ENCODE measurements around the gene KCTD17.
"Not testable (repeated sequence)": the region's sequence is repeated elsewhere in the genome, so short reads cannot be mapped to it uniquely, and the experiment has no call there.

Gene KCTD17

GRCh38 chr22:37060801-37061610, 9.5 kb downstream of the KCTD17 start:
- DNase-seq (ENCODE audit: low read depth in 2 of 2, low spot score in 1 of 2): no peak

- DNase-seq (ENCODE audit: low read depth in 2 of 2, low spot score in 1 of 2): no peak
Observed at GRCh38 chr22:37061611-37062375, 10.3 kb downstream of the KCTD17 start.

- no peak for DNase-seq (ENCODE audit: low read depth in 2 of 2, low spot score in 1 of 2)
Observed at GRCh38 chr22:37062376-37062675, 10.8 kb downstream of the KCTD17 start.

- no peak for DNase-seq (ENCODE audit: low read depth in 2 of 2, low spot score in 1 of 2)
Observed at GRCh38 chr22:37062702-37063381, 11.3 kb downstream of the KCTD17 start.

- DNase-seq (ENCODE audit: low read depth in 2 of 2, low spot score in 1 of 2): no peak
Observed at GRCh38 chr22:37063431-37064420, 12.2 kb downstream of the KCTD17 start.

GRCh38 chr22:37064553-37064952, 13.0 kb downstream of the KCTD17 start:
- no peak for DNase-seq (ENCODE audit: low read depth in 2 of 2, low spot score in 1 of 2)

- DNase-seq (ENCODE audit: low read depth in 2 of 2, low spot score in 1 of 2): no peak
Observed at GRCh38 chr22:37065180-37065579, 13.6 kb downstream of the KCTD17 start.

GRCh38 chr22:37065961-37066360, 14.4 kb downstream of the KCTD17 start:
- no peak for DNase-seq (ENCODE audit: low read depth in 2 of 2, low spot score in 1 of 2)

- DNase-seq (ENCODE audit: low read depth in 2 of 2, low spot score in 1 of 2): no peak
Observed at GRCh38 chr22:37067428-37067827, 15.9 kb downstream of the KCTD17 start.

GRCh38 chr22:37068859-37069258, 17.3 kb downstream of the KCTD17 start:
- DNase-seq (ENCODE audit: low read depth in 2 of 2, low spot score in 1 of 2): no peak

GRCh38 chr22:37069319-37069718, 17.8 kb downstream of the KCTD17 start:
- DNase-seq (ENCODE audit: low read depth in 2 of 2, low spot score in 1 of 2): no peak

GRCh38 chr22:37069719-37070118, 18.2 kb downstream of the KCTD17 start:
- no peak for DNase-seq (ENCODE audit: low read depth in 2 of 2, low spot score in 1 of 2)

GRCh38 chr22:37070334-37070733, 18.8 kb downstream of the KCTD17 start:
- no peak for DNase-seq (ENCODE audit: low read depth in 2 of 2, low spot score in 1 of 2)

GRCh38 chr22:37070744-37071143, 19.2 kb downstream of the KCTD17 start:
- DNase-seq (ENCODE audit: low read depth in 2 of 2, low spot score in 1 of 2): no peak

GRCh38 chr22:37071850-37072592, 20.5 kb downstream of the KCTD17 start:
- not testable (repeated sequence) for DNase-seq (ENCODE audit: low read depth in 2 of 2, low spot score in 1 of 2)

GRCh38 chr22:37072673-37073072, 21.1 kb downstream of the KCTD17 start:
- DNase-seq (ENCODE audit: low read depth in 2 of 2, low spot score in 1 of 2): no peak

GRCh38 chr22:37074537-37074936, 23.0 kb downstream of the KCTD17 start:
- no peak for DNase-seq (ENCODE audit: low read depth in 2 of 2, low spot score in 1 of 2)

- no peak for DNase-seq (ENCODE audit: low read depth in 2 of 2, low spot score in 1 of 2)
Observed at GRCh38 chr22:37075046-37075445, 23.5 kb downstream of the KCTD17 start.

GRCh38 chr22:37075822-37076433, 24.4 kb downstream of the KCTD17 start:
- no peak for DNase-seq (ENCODE audit: low read depth in 2 of 2, low spot score in 1 of 2)
